Panc1 (cell line): ENCODE results near the gene KLHL3. TPM values are rescaled to one million over a fixed set of nuclear protein-coding genes. Genes with fewer than 3 reads are reported as not detected.

ENCODE experiments used
- ATAC-seq: fragments of 200-7000 bp; cut with Tn5 transposase; 2 replicates; pipeline ENCODE4 v1.9.1; 2020; ENCODE audit warnings: mild to moderate bottlenecking, moderate library complexity
- BruUV-seq: library from RNA; stranded (reverse); fragments of 400-500 nt; replicated peaks from 2 replicates; lab custom pipeline; 2021; lab: Mats Ljungman, UMichigan
- CTCF ChIA-PET: fragments of 300-600 bp; sonication (Branson Sonifier 250); formaldehyde crosslinking; loops from one replicate; lab custom pipeline; 2022; ENCODE audit warnings: antibody characterized with exemption; lab: Charles Lee
- POLR2A ChIA-PET: fragments of 300-600 bp; sonication (Branson Sonifier 250); formaldehyde crosslinking; loops from one replicate; lab custom pipeline; 2022; ENCODE audit warnings: antibody characterized with exemption; lab: Charles Lee
- DNase-seq: peaks from one replicate; pipeline ENCODE4 v3.0.0-alpha.2; 2010; ENCODE audit warnings: low read depth, low spot score
- H3K27ac ChIP-seq: 2 replicates; pipeline ENCODE4 v1.5.1; 2011; ENCODE audit warnings: mild to moderate bottlenecking, low read length, inconsistent platforms
- H3K27me3 ChIP-seq: fragments of 200-500 bp; sonication (Bioruptor generic); 2 replicates; pipeline ENCODE4 v1.6.0; 2014; ENCODE audit warnings: low read length, inconsistent platforms; ENCODE audit not compliant: control insufficient read depth, insufficient read depth
- H3K36me3 ChIP-seq: fragments of 200-500 bp; sonication (Bioruptor generic); 2 replicates; pipeline ENCODE4 v1.5.1; 2014; ENCODE audit warnings: inconsistent platforms, mild to moderate bottlenecking, low read length, moderate library complexity; ENCODE audit not compliant: control insufficient read depth, insufficient read depth
- H3K4me1 ChIP-seq: 2 replicates; pipeline ENCODE4 v1.5.1; 2011; ENCODE audit warnings: inconsistent platforms, mild to moderate bottlenecking, low read length, moderate library complexity; ENCODE audit not compliant: control insufficient read depth, insufficient read depth
- H3K4me3 ChIP-seq, 2 experiments: 2 replicates each; pipeline ENCODE4 v1.5.1; 2011 to 2012; ENCODE audit warnings: low read depth in 2 of 2, low read length in 2 of 2, mild to moderate bottlenecking in 2 of 2, inconsistent platforms in 1 of 2, moderate library complexity in 1 of 2
- H3K9me3 ChIP-seq: fragments of 200-500 bp; sonication (Bioruptor generic); 2 replicates; pipeline ENCODE4 v1.5.1; 2014; ENCODE audit warnings: low read depth, mild to moderate bottlenecking, inconsistent platforms, low read length, moderate library complexity; ENCODE audit not compliant: control insufficient read depth, insufficient read depth
- CTCF ChIP-seq: fragments of 450-650 bp; IDR thresholded peaks from 2 replicates; pipeline ENCODE4 v1.5.1; 2017; ENCODE audit warnings: mild to moderate bottlenecking
- POLR2AphosphoS5 ChIP-seq: IDR thresholded peaks from 2 replicates; pipeline ENCODE4 v1.6.1; 2012; ENCODE audit warnings: mild to moderate bottlenecking, low read depth, low read length, moderate library complexity
- REST ChIP-seq, 2 experiments: IDR thresholded peaks; 2 replicates each; pipeline ENCODE4 v1.6.1; 2011 to 2012; ENCODE audit warnings: low read depth in 2 of 2, control low read depth in 1 of 2, low read length in 1 of 2, mild to moderate bottlenecking in 1 of 2, moderate library complexity in 1 of 2; ENCODE audit not compliant: insufficient read depth in 1 of 2
- SIN3A ChIP-seq: IDR thresholded peaks from 2 replicates; pipeline ENCODE4 v1.6.1; 2012; ENCODE audit warnings: low read depth, mild to moderate bottlenecking, low read length, moderate library complexity, borderline replicate concordance; ENCODE audit not compliant: insufficient read depth
- TCF7L2 ChIP-seq: IDR thresholded peaks from 2 replicates; pipeline ENCODE4 v1.6.1; 2011; ENCODE audit warnings: mild to moderate bottlenecking, low read depth, low read length, inconsistent platforms
- in situ Hi-C: cut with HindIII; loops from 2 replicates; pipeline ENCODE4 v1.10.0; 2016; ENCODE audit warnings: low sequenced_read_pairs, low pct_unique_long_range_greater_than_20kb
- intact Hi-C: fragments of 100-400 bp; cut with micrococcal nuclease; formaldehyde crosslinking; loops from one replicate; pipeline ENCODE4 v1.10.0; 2022; ENCODE audit not compliant: unreplicated experiment
- total RNA-seq: library from RNA; stranded (reverse); gene quantifications from one replicate; pipeline ENCODE4 v1.2.1, GENCODE V29; 2021; ENCODE audit not compliant: unreplicated experiment

The KLHL3 gene
- total RNA-seq, 1 experiment from 2014 or later, result 1.9 TPM

- Histone ChIP-seq H3K9me3 (no peaks in the 10 kb centered on the region), H3K36me3 (peaks cover 8% of the 10 kb centered on the region), H3K4me3 (peak within 1 kb of the TSS; percentile 93 to 98), H3K27me3 (no peaks in the 10 kb centered on the region), H3K27ac (peak within 1 kb of the TSS; percentile 98), H3K4me1 (peaks cover 13% of the 10 kb centered on the region)
- in situ Hi-C loops (no loop called here), intact Hi-C loops (no loop called here)
- TF ChIP-seq TCF7L2, result peak; percentile 94
- peak in 1 of 2 experiments; percentile 14; a peak in 1 of 4 replicates for TF ChIP-seq REST (IDR thresholded peaks at IDR 0.05; ENCODE audit: insufficient read depth in 1 of 2, low read depth in 2 of 2, low read length in 1 of 2)
- TF ChIP-seq CTCF, result no peak
- 0 out of 2 replicates have a peak, but pooled peaks have one; percentile 90 for TF ChIP-seq SIN3A
- TF ChIP-seq POLR2AphosphoS5, result peak; percentile 91
- ATAC-seq, result peak; percentile 95
- ChIA-PET POLR2A (interaction anchor here (0.7 to 0.8 kb wide), 5 partner anchors 47 to 1004 kb away, joined by 4 to 11 read pairs (median 8); no protein-coding TSS in a partner anchor), CTCF (no interaction called here)
- BruUV-seq, result no TSS peak
- peak; percentile 88 for DNase-seq
Observed at GRCh38 chr5:137754188-137754960, 18.5 kb upstream of the KLHL3 start, which contains the start of gene HNRNPA0. Gene HNRNPA0, minus strand, starts transcription at chr5:137754363. Its CDS starts 297 bp downstream, at chr5:137754066.

GRCh38 chr5:137753691-137754187 lies 17.9 kb upstream of the KLHL3 start:
- intact Hi-C loops (loop anchor here (2.0 kb wide), 1 partner anchor 69 kb away; no protein-coding TSS in a partner anchor), in situ Hi-C loops (no loop called here)
- TF ChIP-seq POLR2AphosphoS5 (no peak), CTCF (no peak), TCF7L2 (no peak), SIN3A (no peak), REST (IDR thresholded peaks at IDR 0.05; ENCODE audit: insufficient read depth in 1 of 2, low read depth in 2 of 2, low read length in 1 of 2) (no peak)
- Histone ChIP-seq H3K36me3 (peaks cover 8% of the 10 kb centered on the region), H3K27me3 (no peaks in the 10 kb centered on the region), H3K4me1 (peaks cover 13% of the 10 kb centered on the region), H3K27ac (peak overlapping the region; percentile 98), H3K9me3 (no peaks in the 10 kb centered on the region), H3K4me3 (peak overlapping the region; percentile 93 to 98)
- ChIA-PET POLR2A (interaction anchor here (0.5 to 0.8 kb wide), 6 partner anchors 48 to 1004 kb away, joined by 4 to 11 read pairs (median 8); no protein-coding TSS in a partner anchor), CTCF (interaction anchor here (0.7 kb wide), 1 partner anchor 11 kb away, joined by 10 read pairs; no protein-coding TSS in a partner anchor)
- DNase-seq (no peak), ATAC-seq (peak; percentile 40)
- BruUV-seq, result TSS peak; percentile 90
